GM19351 (cell line): ENCODE results near the gene AATF.

Experiments
- ATAC-seq: cut with Tn5 transposase; IDR thresholded peaks from one replicate; pipeline ENCODE4 v1.9.1; 2021; ENCODE audit warnings: mild to moderate bottlenecking, moderate library complexity; ENCODE audit not compliant: unreplicated experiment

The AATF gene

GRCh38 chr17:37100231-37100630 lies 151.5 kb downstream of the AATF start:
- ATAC-seq: no peak

GRCh38 chr17:37101306-37101705 lies 152.6 kb downstream of the AATF start:
- ATAC-seq: no peak

- no peak for ATAC-seq
Observed at GRCh38 chr17:37103231-37103630, 154.5 kb downstream of the AATF start.

GRCh38 chr17:37106049-37106448 lies 157.3 kb downstream of the AATF start:
- no peak for ATAC-seq
